HUDEP-2 (cell line): ENCODE measurements around the gene OXLD1.
"Not testable (repeated sequence)": the region's sequence is repeated elsewhere in the genome, so short reads cannot be mapped to it uniquely, and the experiment has no call there.

Source experiments
- DNase-seq, 76 experiments: peaks; one replicate each; lab custom pipeline; 2025; ENCODE audit not compliant: unreplicated experiment in 76 of 76; lab: John Stamatoyannopoulos, UW

OXLD1 gene

DNA sequence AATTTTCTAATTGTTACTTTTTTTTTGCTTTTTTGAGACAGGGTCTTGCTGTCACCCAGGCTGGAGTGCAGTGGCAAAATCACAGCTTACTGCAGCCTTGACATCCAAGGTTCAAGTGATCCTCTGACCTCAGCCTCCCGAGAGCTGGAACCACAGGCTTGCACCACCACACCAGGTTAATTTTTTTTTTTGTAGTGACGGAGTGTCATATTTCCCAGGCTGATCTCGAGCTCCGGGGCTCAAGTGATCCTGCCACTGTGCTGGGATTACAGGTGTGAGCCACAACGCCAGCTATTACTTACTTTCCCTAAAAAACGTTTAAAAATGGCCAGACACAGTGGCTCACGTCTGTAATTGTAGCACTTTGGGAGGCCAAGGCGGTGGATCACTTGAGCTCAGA, 36.1 kb downstream of the OXLD1 start:
- DNase-seq, result no peak

DNA sequence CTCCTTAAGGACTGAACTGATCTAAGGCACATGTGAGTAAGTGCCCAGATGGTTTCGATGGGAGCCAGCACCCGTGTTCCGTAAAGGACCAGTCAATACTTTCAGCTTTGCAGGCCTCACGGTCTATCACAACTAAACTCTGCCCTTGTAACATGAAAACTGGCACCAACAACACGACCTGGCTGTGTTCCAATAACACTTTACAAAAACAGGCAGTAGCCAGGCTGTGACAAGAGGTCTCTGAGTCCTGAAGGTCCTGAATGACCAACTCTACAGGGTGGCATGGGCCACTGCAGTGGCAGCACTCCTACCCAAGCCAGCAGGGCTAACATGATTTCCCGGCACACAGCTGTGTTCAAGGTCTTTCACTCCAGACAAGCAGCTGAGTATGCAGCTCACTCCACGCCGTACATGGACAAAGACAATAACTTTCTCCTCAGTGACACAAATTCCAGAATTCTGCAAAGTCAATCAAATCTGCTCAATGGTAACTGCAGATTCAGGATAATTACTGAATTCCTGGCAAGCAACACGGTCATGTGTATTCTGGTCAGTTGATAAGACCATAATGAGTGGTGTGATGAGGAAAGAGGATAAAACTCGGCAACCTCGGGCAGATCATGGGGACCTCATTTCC, 44.8 kb downstream of the OXLD1 start:
- peak in 1 of 76 experiments; percentile 2 for DNase-seq

GRCh38 chr17:81618307-81618706, 48.1 kb downstream of the OXLD1 start:
- DNase-seq, result not testable (repeated sequence)

- DNase-seq, result no peak
Observed at GRCh38 chr17:81616877-81617276, 49.5 kb downstream of the OXLD1 start.

DNA sequence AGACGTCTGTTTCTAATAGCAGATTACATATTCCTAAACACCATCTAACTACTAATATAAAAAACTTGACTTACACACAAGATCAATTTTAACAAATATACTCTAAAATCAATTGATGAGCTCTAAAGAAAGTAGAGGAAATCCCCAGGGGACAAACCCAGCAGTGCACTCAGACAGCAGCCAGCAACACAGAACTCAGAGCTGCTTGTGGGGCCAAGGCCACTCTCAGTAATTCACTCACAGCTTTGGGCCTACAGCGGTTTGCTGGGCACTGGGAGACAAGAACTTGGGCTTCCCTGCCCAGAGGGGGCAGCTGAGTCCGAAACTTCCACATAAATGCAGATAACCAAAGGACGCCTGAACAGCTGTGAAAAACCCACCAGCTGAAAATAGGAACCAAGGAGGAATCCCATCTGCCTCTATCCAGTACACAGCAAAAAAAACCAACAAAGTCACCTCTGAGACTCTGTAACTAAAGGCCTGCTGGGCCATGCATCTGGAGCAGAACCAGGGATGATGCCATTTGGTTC, 50.9 kb downstream of the OXLD1 start:
- no peak for DNase-seq
